Stimulated activated CD8-positive, alpha-beta memory T cell treated with anti-CD3 and anti-CD28 coated beads, Interleukin-12 subunit alpha, Interleukin-12 subunit beta, amount 100 ng/mL, for 24 hours (primary cell): ENCODE data around the gene RAMACL.

ENCODE experiments used
- DNase-seq: peaks from one replicate; pipeline ENCODE4 v3.0.0-alpha.2; 2020; ENCODE audit errors: extremely low read depth

RAMACL gene

GRCh38 chr6:166575205-166575604, 11.3 kb downstream of the RAMACL start:
- no peak for DNase-seq

- DNase-seq, result no peak
Observed at GRCh38 chr6:166573511-166574216, 12.8 kb downstream of the RAMACL start.

GRCh38 chr6:166572370-166573261, 13.9 kb downstream of the RAMACL start:
- no peak for DNase-seq

GRCh38 chr6:166570929-166571713, 15.4 kb downstream of the RAMACL start:
- no peak for DNase-seq

- DNase-seq, result no peak
Observed at GRCh38 chr6:166569206-166569605, 17.3 kb downstream of the RAMACL start.

- no peak for DNase-seq
Observed at GRCh38 chr6:166567813-166568212, 18.7 kb downstream of the RAMACL start.

GRCh38 chr6:166567107-166567506, 19.4 kb downstream of the RAMACL start:
- DNase-seq, result no peak

GRCh38 chr6:166566026-166567011, 20.2 kb downstream of the RAMACL start:
- no peak for DNase-seq

GRCh38 chr6:166565084-166565967, 21.2 kb downstream of the RAMACL start:
- DNase-seq, result no peak

GRCh38 chr6:166563805-166564204, 22.7 kb downstream of the RAMACL start:
- DNase-seq, result no peak

- no peak for DNase-seq
Observed at GRCh38 chr6:166563200-166563599, 23.3 kb downstream of the RAMACL start.

GRCh38 chr6:166562726-166563125, 23.8 kb downstream of the RAMACL start:
- DNase-seq, result no peak

- DNase-seq, result no peak
Observed at GRCh38 chr6:166561771-166562359, 24.6 kb downstream of the RAMACL start.

- DNase-seq, result no peak
Observed at GRCh38 chr6:166560222-166560621, 26.3 kb downstream of the RAMACL start.

- no peak for DNase-seq
Observed at GRCh38 chr6:166559662-166560061, 26.8 kb downstream of the RAMACL start.

GRCh38 chr6:166559211-166559610, 27.3 kb downstream of the RAMACL start:
- DNase-seq, result no peak

GRCh38 chr6:166558156-166559005, 28.1 kb downstream of the RAMACL start:
- DNase-seq, result no peak

- DNase-seq, result no peak
Observed at GRCh38 chr6:166556863-166557322, 29.6 kb downstream of the RAMACL start.

- no peak for DNase-seq
Observed at GRCh38 chr6:166556336-166556735, 30.1 kb downstream of the RAMACL start.
